ENCODE measurements around the gene TBC1D9B.

Gene TBC1D9B

DNA sequence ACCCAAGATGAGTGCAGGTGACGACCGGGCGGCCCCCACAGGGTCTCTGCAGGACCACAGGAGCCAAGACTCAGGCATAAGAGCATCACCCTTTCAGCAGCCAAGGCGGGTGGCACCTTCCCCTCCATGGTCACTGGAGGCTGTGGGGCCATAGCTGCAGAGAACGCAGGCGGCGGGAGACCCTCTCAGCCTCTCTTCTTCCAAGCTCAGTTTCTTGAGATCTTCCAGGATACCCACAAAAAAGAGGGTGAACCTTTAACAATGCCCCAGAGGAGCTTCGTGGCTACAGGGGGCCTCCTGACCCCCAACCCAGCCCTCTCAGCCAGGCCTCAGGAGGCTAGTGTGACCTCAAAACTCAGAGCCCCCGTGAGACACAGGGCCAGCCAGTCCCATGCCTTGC is 5.8 kb upstream of the TBC1D9B start:
- DNase-seq (ENCODE audit: low spot score), result no peak
- no peak overlapping the region for H2BK15ac ChIP-seq (ENCODE audit: low read length)

DNA sequence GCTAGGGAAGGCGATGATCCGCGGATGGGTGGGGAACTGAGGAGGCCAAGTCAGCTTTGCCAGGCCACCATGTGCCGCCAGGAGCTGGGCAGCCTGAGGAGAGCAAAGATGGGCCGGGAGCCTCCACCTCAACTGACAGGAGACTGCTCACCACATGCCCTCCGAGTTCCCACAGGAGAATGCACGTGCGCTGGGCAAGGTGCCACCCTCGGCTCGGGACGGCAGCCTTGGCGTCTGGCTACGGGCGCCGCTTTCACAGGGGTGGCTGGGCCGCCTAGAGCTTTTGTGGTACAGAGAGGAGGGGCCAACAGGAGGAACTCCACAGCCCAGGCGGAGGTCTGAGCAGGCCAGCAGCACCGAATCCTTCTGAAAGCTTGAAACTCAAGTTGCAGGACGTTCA is 5.3 kb upstream of the TBC1D9B start:
- H3K4me2 ChIP-seq (ENCODE audit: insufficient read depth, low read length, poor library complexity, severe bottlenecking), result no peak overlapping the region
- H3K27me3 ChIP-seq (ENCODE audit: control insufficient read depth in 3 of 3, insufficient read depth in 3 of 3, low read depth in 1 of 3, low read length in 3 of 3), result no peaks in the 10 kb centered on the region
- no peak overlapping the region for H3K4ac ChIP-seq (ENCODE audit: low read length)
- no peak overlapping the region for H4K8ac ChIP-seq (ENCODE audit: low read depth, low read length)
- no peak overlapping the region for H2BK5ac ChIP-seq (ENCODE audit: low read length)
- no peak overlapping the region for H3K4me3 ChIP-seq (ENCODE audit: low read length in 2 of 2)
- no peak for DNase-seq (ENCODE audit: low spot score)
- no peak overlapping the region for H3K14ac ChIP-seq (ENCODE audit: low read length)
- H4K91ac ChIP-seq (ENCODE audit: low read depth, low read length, poor library complexity), result no peak overlapping the region
- peak overlapping the region; percentile 60 for H3K18ac ChIP-seq (ENCODE audit: low read length)
- peaks cover 0 to 5% of the 10 kb centered on the region in 2 donors for H3K4me1 ChIP-seq (ENCODE audit: control insufficient read depth in 2 of 2, insufficient read depth in 1 of 2, low read depth in 1 of 2, low read length in 2 of 2)
- no peak overlapping the region for H2AK5ac ChIP-seq (ENCODE audit: low read depth, low read length)
- H2BK15ac ChIP-seq (ENCODE audit: low read length), result no peak overlapping the region
- H3K23ac ChIP-seq (ENCODE audit: low read depth, low read length, poor library complexity), result no peak overlapping the region
- no CpG with 5 or more reads among the region's 19 CpGs for WGBS, 2 donors (ENCODE audit: extremely low coverage in 2 of 2, insufficient read length in 2 of 2, insufficient replicate concordance in 1 of 2)
- H3K27ac ChIP-seq (replicated peaks; ENCODE audit: low read length), result no peak overlapping the region
- H3K79me1 ChIP-seq (ENCODE audit: low read depth, low read length), result no peaks in the 10 kb centered on the region
- H3K36me3 ChIP-seq (replicated peaks in 1 of 2; ENCODE audit: control insufficient read depth in 2 of 2, insufficient read depth in 2 of 2, low read length in 2 of 2), result no peaks in the 10 kb centered on the region
- no peak overlapping the region for H2AFZ ChIP-seq (ENCODE audit: low read length)
- H2BK12ac ChIP-seq (ENCODE audit: low read length), result no peak overlapping the region
- H3K9ac ChIP-seq (ENCODE audit: low read depth, low read length, poor library complexity), result peak overlapping the region; percentile 12
- H2BK120ac ChIP-seq (ENCODE audit: low read depth, low read length), result no peak overlapping the region
- H3K9me3 ChIP-seq (replicated peaks in 1 of 2; ENCODE audit: control insufficient read depth in 2 of 2, insufficient read depth in 1 of 2, low read depth in 1 of 2, low read length in 2 of 2), result no peaks in the 10 kb centered on the region

More for the DNA sequence above, 5.8 kb upstream of the TBC1D9B start:
- H3K4me1 ChIP-seq (ENCODE audit: control insufficient read depth in 2 of 2, insufficient read depth in 1 of 2, low read depth in 1 of 2, low read length in 2 of 2), result peaks cover 0 to 5% of the 10 kb centered on the region in 2 donors
- H3K9ac ChIP-seq (ENCODE audit: low read depth, low read length, poor library complexity), result no peak overlapping the region
- no peaks in the 10 kb centered on the region for H3K27me3 ChIP-seq (ENCODE audit: control insufficient read depth in 3 of 3, insufficient read depth in 3 of 3, low read depth in 1 of 3, low read length in 3 of 3)
- H2AK5ac ChIP-seq (ENCODE audit: low read depth, low read length), result no peak overlapping the region
- H3K4me3 ChIP-seq (ENCODE audit: low read length in 2 of 2), result no peak overlapping the region
- no peak overlapping the region for H3K23ac ChIP-seq (ENCODE audit: low read depth, low read length, poor library complexity)
- H2BK5ac ChIP-seq (ENCODE audit: low read length), result no peak overlapping the region
- no peak overlapping the region for H3K4me2 ChIP-seq (ENCODE audit: insufficient read depth, low read length, poor library complexity, severe bottlenecking)
- no peak overlapping the region for H2BK12ac ChIP-seq (ENCODE audit: low read length)
- no peak overlapping the region for H3K27ac ChIP-seq (replicated peaks; ENCODE audit: low read length)
- H3K14ac ChIP-seq (ENCODE audit: low read length), result no peak overlapping the region
- WGBS, 2 donors (ENCODE audit: extremely low coverage in 2 of 2, insufficient read length in 2 of 2, insufficient replicate concordance in 1 of 2), result no CpG with 5 or more reads among the region's 9 CpGs
- H3K18ac ChIP-seq (ENCODE audit: low read length), result no peak overlapping the region
- H3K4ac ChIP-seq (ENCODE audit: low read length), result no peak overlapping the region
- no peak overlapping the region for H2BK120ac ChIP-seq (ENCODE audit: low read depth, low read length)
- H3K36me3 ChIP-seq (replicated peaks in 1 of 2; ENCODE audit: control insufficient read depth in 2 of 2, insufficient read depth in 2 of 2, low read length in 2 of 2), result no peaks in the 10 kb centered on the region
- H4K91ac ChIP-seq (ENCODE audit: low read depth, low read length, poor library complexity), result no peak overlapping the region
- no peaks in the 10 kb centered on the region for H3K79me1 ChIP-seq (ENCODE audit: low read depth, low read length)
- no peak overlapping the region for H4K8ac ChIP-seq (ENCODE audit: low read depth, low read length)
- H2AFZ ChIP-seq (ENCODE audit: low read length), result no peak overlapping the region
- H3K9me3 ChIP-seq (replicated peaks in 1 of 2; ENCODE audit: control insufficient read depth in 2 of 2, insufficient read depth in 1 of 2, low read depth in 1 of 2, low read length in 2 of 2), result no peaks in the 10 kb centered on the region

DNA sequence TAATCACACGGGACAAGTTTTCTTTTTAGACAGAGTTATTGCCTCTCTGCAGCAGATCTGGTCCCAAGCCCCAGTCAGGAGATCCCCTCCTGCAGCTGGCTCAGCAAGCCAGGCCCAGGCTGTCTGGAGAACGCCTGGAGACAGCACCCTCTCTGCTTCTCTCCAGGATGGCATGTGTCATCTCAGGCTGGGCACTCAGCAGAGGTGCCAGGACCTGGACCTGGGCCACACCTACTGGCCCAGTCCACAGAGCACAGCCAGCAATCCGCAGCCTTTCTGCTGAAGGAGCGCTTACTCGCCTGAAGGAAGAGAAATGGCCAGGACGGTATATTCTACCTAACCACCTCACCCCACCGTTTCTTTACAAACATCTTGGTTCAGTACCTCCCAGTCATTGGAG is 4.7 kb upstream of the TBC1D9B start:
- H3K36me3 ChIP-seq (replicated peaks in 1 of 2; ENCODE audit: control insufficient read depth in 2 of 2, insufficient read depth in 2 of 2, low read length in 2 of 2), result no peaks in the 10 kb centered on the region
- H3K79me1 ChIP-seq (ENCODE audit: low read depth, low read length), result no peaks in the 10 kb centered on the region
- no peak overlapping the region for H2BK15ac ChIP-seq (ENCODE audit: low read length)
- H3K14ac ChIP-seq (ENCODE audit: low read length), result no peak overlapping the region
- peaks cover 0 to 6% of the 10 kb centered on the region in 2 donors for H3K4me1 ChIP-seq (ENCODE audit: control insufficient read depth in 2 of 2, insufficient read depth in 1 of 2, low read depth in 1 of 2, low read length in 2 of 2)
- no peak overlapping the region for H3K23ac ChIP-seq (ENCODE audit: low read depth, low read length, poor library complexity)
- no peak overlapping the region for H4K8ac ChIP-seq (ENCODE audit: low read depth, low read length)
- no peak overlapping the region for H4K91ac ChIP-seq (ENCODE audit: low read depth, low read length, poor library complexity)
- no peak for DNase-seq (ENCODE audit: low spot score)
- no peaks in the 10 kb centered on the region for H3K27me3 ChIP-seq (ENCODE audit: control insufficient read depth in 3 of 3, insufficient read depth in 3 of 3, low read depth in 1 of 3, low read length in 3 of 3)
- no peak overlapping the region for H2AFZ ChIP-seq (ENCODE audit: low read length)
- no peak overlapping the region for H3K4ac ChIP-seq (ENCODE audit: low read length)
- H3K27ac ChIP-seq (replicated peaks; ENCODE audit: low read length), result no peak overlapping the region
- no peak overlapping the region for H2BK5ac ChIP-seq (ENCODE audit: low read length)
- no peak overlapping the region for H3K4me3 ChIP-seq (ENCODE audit: low read length in 2 of 2)
- no peak overlapping the region for H2BK12ac ChIP-seq (ENCODE audit: low read length)
- no peak overlapping the region for H2AK5ac ChIP-seq (ENCODE audit: low read depth, low read length)
- H3K4me2 ChIP-seq (ENCODE audit: insufficient read depth, low read length, poor library complexity, severe bottlenecking), result no peak overlapping the region
- no peak overlapping the region for H3K18ac ChIP-seq (ENCODE audit: low read length)
- no peak overlapping the region for H3K9ac ChIP-seq (ENCODE audit: low read depth, low read length, poor library complexity)
- no peak overlapping the region for H2BK120ac ChIP-seq (ENCODE audit: low read depth, low read length)
- no CpG with 5 or more reads among the region's 7 CpGs for WGBS, 2 donors (ENCODE audit: extremely low coverage in 2 of 2, insufficient read length in 2 of 2, insufficient replicate concordance in 1 of 2)
- no peaks in the 10 kb centered on the region for H3K9me3 ChIP-seq (replicated peaks in 1 of 2; ENCODE audit: control insufficient read depth in 2 of 2, insufficient read depth in 1 of 2, low read depth in 1 of 2, low read length in 2 of 2)

- Histone ChIP-seq H2BK5ac (ENCODE audit: low read length) (no peak overlapping the region), H3K4ac (ENCODE audit: low read length) (no peak overlapping the region), H3K4me3 (ENCODE audit: low read length in 2 of 2) (no peak overlapping the region), H2BK120ac (ENCODE audit: low read depth, low read length) (no peak overlapping the region), H3K27me3 (ENCODE audit: control insufficient read depth in 3 of 3, insufficient read depth in 3 of 3, low read depth in 1 of 3, low read length in 3 of 3) (no peaks in the 10 kb centered on the region), H3K9ac (ENCODE audit: low read depth, low read length, poor library complexity) (no peak overlapping the region), H3K9me3 (replicated peaks in 1 of 2; ENCODE audit: control insufficient read depth in 2 of 2, insufficient read depth in 1 of 2, low read depth in 1 of 2, low read length in 2 of 2) (no peaks in the 10 kb centered on the region), H4K8ac (ENCODE audit: low read depth, low read length) (no peak overlapping the region), H3K23ac (ENCODE audit: low read depth, low read length, poor library complexity) (no peak overlapping the region), H4K91ac (ENCODE audit: low read depth, low read length, poor library complexity) (no peak overlapping the region), H3K36me3 (replicated peaks in 1 of 2; ENCODE audit: control insufficient read depth in 2 of 2, insufficient read depth in 2 of 2, low read length in 2 of 2) (peaks cover 6 to 18% of the 10 kb centered on the region in 2 donors), H2BK12ac (ENCODE audit: low read length) (no peak overlapping the region), H2AFZ (ENCODE audit: low read length) (no peak overlapping the region), H2AK5ac (ENCODE audit: low read depth, low read length) (no peak overlapping the region), H3K27ac (replicated peaks; ENCODE audit: low read length) (no peak overlapping the region), H3K4me1 (ENCODE audit: control insufficient read depth in 2 of 2, insufficient read depth in 1 of 2, low read depth in 1 of 2, low read length in 2 of 2) (peaks cover 7 to 8% of the 10 kb centered on the region in 2 donors), H2BK15ac (ENCODE audit: low read length) (no peak overlapping the region), H3K14ac (ENCODE audit: low read length) (no peak overlapping the region), H3K79me1 (ENCODE audit: low read depth, low read length) (peaks cover 10% of the 10 kb centered on the region), H3K18ac (ENCODE audit: low read length) (no peak overlapping the region), H3K4me2 (ENCODE audit: insufficient read depth, low read length, poor library complexity, severe bottlenecking) (no peak overlapping the region)
- no peak for DNase-seq (ENCODE audit: low spot score)
- WGBS, 2 donors (ENCODE audit: extremely low coverage in 2 of 2, insufficient read length in 2 of 2, insufficient replicate concordance in 1 of 2), result no CpG with 5 or more reads among the region's 6 CpGs
These were observed 1.5 kb upstream of the TBC1D9B start for GRCh38 chr5:179909224-179909623.

All from neuronal stem cell (in vitro differentiated cells).